ENCODE measurements around the gene KLHL21. TPM values are rescaled to one million over a fixed set of nuclear protein-coding genes. Genes with fewer than 3 reads are reported as not detected.

The KLHL21 gene
- total RNA-seq, 1 donor from 2014 or later = 42.3 TPM

DNA sequence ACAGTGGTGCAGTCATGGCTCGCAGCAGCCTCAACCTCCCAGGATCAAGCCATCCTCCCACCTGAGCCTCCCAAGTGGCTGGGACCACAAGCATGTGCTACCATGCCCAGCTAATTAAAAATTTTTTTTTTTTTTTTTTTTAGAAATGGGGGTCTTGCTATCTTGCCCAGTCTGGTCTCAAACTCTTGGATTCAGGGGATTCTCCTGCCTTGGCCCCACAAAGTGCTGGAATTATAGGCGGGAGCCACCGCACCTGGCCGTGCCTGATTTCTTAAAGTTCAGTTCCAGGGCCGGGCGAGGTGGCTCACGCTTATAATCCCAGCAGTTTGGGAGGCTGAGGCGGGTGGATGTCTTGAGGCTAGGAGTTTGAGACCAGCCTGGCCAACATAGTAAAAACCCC lies 28.4 kb upstream of the KLHL21 start:
- Histone ChIP-seq H3K27me3 (ENCODE audit: insufficient read depth, low read length) (no peaks in the 10 kb centered on the region), H4K20me1 (ENCODE audit: insufficient read depth, low read length) (peaks cover 29% of the 10 kb centered on the region), H3K36me3 (ENCODE audit: insufficient read depth, low read length) (peaks cover 3% of the 10 kb centered on the region), H3K4me2 (ENCODE audit: low read length) (no peak overlapping the region), H2AFZ (ENCODE audit: low read depth, low read length) (no peak overlapping the region), H3K9me3 (ENCODE audit: insufficient read depth, low read depth, low read length) (no peaks in the 10 kb centered on the region), H3K27ac (ENCODE audit: low read depth, low read length) (no peak overlapping the region), H3K9ac (ENCODE audit: low read length) (no peak overlapping the region), H3K4me3 (ENCODE audit: insufficient read depth, low read depth, low read length) (no peak overlapping the region), H3K4me1 (ENCODE audit: insufficient read depth, low read length) (peaks cover 2% of the 10 kb centered on the region), H3K79me2 (ENCODE audit: insufficient read depth, low read length) (peaks cover 26% of the 10 kb centered on the region)
- Mint-ChIP-seq H3K9me3 (ENCODE audit: unreplicated experiment) (no peaks in the 10 kb centered on the region), H3K27me3 (ENCODE audit: low read depth, unreplicated experiment) (no peaks in the 10 kb centered on the region), H3K36me3 (ENCODE audit: low read depth, unreplicated experiment) (peaks cover 20% of the 10 kb centered on the region), H3K4me3 (ENCODE audit: unreplicated experiment) (no peak overlapping the region), H3K4me1 (ENCODE audit: low read depth, unreplicated experiment) (peaks cover 1% of the 10 kb centered on the region), H3K27ac (ENCODE audit: unreplicated experiment) (no peak overlapping the region)
- FAIRE-seq = no peak
- TF ChIP-seq EZH2 (IDR thresholded peaks at IDR 0.05; ENCODE audit: insufficient read depth, low read length) = no peak
- TF ChIP-seq, protein P1, sequence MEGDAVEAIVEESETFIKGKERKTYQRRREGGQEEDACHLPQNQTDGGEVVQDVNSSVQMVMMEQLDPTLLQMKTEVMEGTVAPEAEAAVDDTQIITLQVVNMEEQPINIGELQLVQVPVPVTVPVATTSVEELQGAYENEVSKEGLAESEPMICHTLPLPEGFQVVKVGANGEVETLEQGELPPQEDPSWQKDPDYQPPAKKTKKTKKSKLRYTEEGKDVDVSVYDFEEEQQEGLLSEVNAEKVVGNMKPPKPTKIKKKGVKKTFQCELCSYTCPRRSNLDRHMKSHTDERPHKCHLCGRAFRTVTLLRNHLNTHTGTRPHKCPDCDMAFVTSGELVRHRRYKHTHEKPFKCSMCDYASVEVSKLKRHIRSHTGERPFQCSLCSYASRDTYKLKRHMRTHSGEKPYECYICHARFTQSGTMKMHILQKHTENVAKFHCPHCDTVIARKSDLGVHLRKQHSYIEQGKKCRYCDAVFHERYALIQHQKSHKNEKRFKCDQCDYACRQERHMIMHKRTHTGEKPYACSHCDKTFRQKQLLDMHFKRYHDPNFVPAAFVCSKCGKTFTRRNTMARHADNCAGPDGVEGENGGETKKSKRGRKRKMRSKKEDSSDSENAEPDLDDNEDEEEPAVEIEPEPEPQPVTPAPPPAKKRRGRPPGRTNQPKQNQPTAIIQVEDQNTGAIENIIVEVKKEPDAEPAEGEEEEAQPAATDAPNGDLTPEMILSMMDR (IDR thresholded peaks at IDR 0.05; ENCODE audit: insufficient read depth, low read depth, low read length) = no peak
- no peak for DNase-seq (ENCODE audit: low read depth)

DNA sequence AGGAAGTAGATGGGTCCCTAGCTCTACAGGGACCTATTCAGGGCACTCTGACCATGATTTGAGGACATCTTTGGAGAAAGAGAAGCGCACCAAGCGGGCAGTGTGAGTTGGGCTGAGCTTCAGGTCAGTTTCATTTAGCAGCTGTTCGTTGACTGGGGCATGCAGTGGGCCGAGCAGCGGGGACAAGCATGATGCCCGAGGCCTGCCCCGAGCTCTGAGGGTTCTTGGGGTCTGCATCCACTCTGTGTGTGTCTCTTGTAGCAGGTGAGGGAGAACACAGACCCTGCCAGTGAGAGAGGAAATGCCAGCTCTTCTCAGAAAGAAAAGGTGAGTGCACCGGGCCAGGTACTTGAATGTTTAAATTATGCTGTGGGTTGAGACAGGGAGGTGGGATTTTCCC lies 27.4 kb upstream of the KLHL21 start:
- Mint-ChIP-seq H3K4me1 (ENCODE audit: low read depth, unreplicated experiment) (peaks cover 1% of the 10 kb centered on the region), H3K36me3 (ENCODE audit: low read depth, unreplicated experiment) (peaks cover 19% of the 10 kb centered on the region), H3K27ac (ENCODE audit: unreplicated experiment) (peak overlapping the region; percentile 29), H3K27me3 (ENCODE audit: low read depth, unreplicated experiment) (no peaks in the 10 kb centered on the region), H3K4me3 (ENCODE audit: unreplicated experiment) (no peak overlapping the region), H3K9me3 (ENCODE audit: unreplicated experiment) (no peaks in the 10 kb centered on the region)
- Histone ChIP-seq H3K36me3 (ENCODE audit: insufficient read depth, low read length) (peaks cover 3% of the 10 kb centered on the region), H3K4me2 (ENCODE audit: low read length) (no peak overlapping the region), H3K79me2 (ENCODE audit: insufficient read depth, low read length) (peaks cover 34% of the 10 kb centered on the region), H3K4me3 (ENCODE audit: insufficient read depth, low read depth, low read length) (no peak overlapping the region), H3K4me1 (ENCODE audit: insufficient read depth, low read length) (peaks cover 5% of the 10 kb centered on the region), H4K20me1 (ENCODE audit: insufficient read depth, low read length) (peaks cover 32% of the 10 kb centered on the region), H3K27ac (ENCODE audit: low read depth, low read length) (no peak overlapping the region), H3K9me3 (ENCODE audit: insufficient read depth, low read depth, low read length) (no peaks in the 10 kb centered on the region), H3K9ac (ENCODE audit: low read length) (no peak overlapping the region), H3K27me3 (ENCODE audit: insufficient read depth, low read length) (no peaks in the 10 kb centered on the region), H2AFZ (ENCODE audit: low read depth, low read length) (no peak overlapping the region)
- DNase-seq (ENCODE audit: low read depth) (no peak), FAIRE-seq (no peak)
- no peak for TF ChIP-seq EZH2 (IDR thresholded peaks at IDR 0.05; ENCODE audit: insufficient read depth, low read length)
- TF ChIP-seq, protein P1 (IDR thresholded peaks at IDR 0.05; ENCODE audit: insufficient read depth, low read depth, low read length) = no peak

DNA sequence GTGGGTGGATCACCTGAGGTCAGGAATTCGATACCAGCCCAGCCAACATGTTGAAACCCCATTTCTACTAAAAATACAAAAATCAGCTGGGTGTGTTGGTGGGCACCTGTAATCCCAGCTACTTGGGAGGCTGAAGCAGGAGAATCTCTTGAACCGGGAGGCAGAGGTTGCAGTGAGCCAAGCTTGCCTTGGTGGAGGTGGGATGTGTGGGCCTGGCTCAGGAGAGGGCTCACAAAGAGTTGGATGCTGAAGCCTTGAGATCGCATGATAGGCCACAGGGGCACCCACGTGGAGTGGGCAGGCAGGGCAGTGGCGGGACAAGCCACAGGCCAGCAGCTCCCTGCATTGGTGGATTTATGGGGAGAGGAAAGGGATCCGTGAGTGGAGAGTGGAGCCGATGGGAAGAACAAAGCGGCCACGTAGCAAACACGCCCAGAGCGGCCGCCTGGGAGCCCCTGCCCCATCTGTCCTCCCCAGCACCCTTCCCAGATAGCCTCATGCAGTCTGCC lies 26.4 kb upstream of the KLHL21 start:
- no peak for DNase-seq (ENCODE audit: low read depth)

More for the DNA sequence above, 26.4 kb upstream of the KLHL21 start:
- Mint-ChIP-seq H3K9me3 (ENCODE audit: unreplicated experiment) (no peaks in the 10 kb centered on the region), H3K4me3 (ENCODE audit: unreplicated experiment) (no peak overlapping the region), H3K27me3 (ENCODE audit: low read depth, unreplicated experiment) (no peaks in the 10 kb centered on the region), H3K27ac (ENCODE audit: unreplicated experiment) (no peak overlapping the region), H3K36me3 (ENCODE audit: low read depth, unreplicated experiment) (peaks cover 19% of the 10 kb centered on the region), H3K4me1 (ENCODE audit: low read depth, unreplicated experiment) (peaks cover 4% of the 10 kb centered on the region)
- Histone ChIP-seq H4K20me1 (ENCODE audit: insufficient read depth, low read length) (peaks cover 39% of the 10 kb centered on the region), H3K27me3 (ENCODE audit: insufficient read depth, low read length) (no peaks in the 10 kb centered on the region), H2AFZ (ENCODE audit: low read depth, low read length) (no peak overlapping the region), H3K9me3 (ENCODE audit: insufficient read depth, low read depth, low read length) (no peaks in the 10 kb centered on the region), H3K27ac (ENCODE audit: low read depth, low read length) (no peak overlapping the region), H3K4me3 (ENCODE audit: insufficient read depth, low read depth, low read length) (no peak overlapping the region), H3K36me3 (ENCODE audit: insufficient read depth, low read length) (peaks cover 5% of the 10 kb centered on the region), H3K4me2 (ENCODE audit: low read length) (no peak overlapping the region), H3K4me1 (ENCODE audit: insufficient read depth, low read length) (peaks cover 10% of the 10 kb centered on the region), H3K9ac (ENCODE audit: low read length) (no peak overlapping the region), H3K79me2 (ENCODE audit: insufficient read depth, low read length) (peaks cover 34% of the 10 kb centered on the region)
- no peak for TF ChIP-seq EZH2 (IDR thresholded peaks at IDR 0.05; ENCODE audit: insufficient read depth, low read length)
- TF ChIP-seq, protein P1 (IDR thresholded peaks at IDR 0.05; ENCODE audit: insufficient read depth, low read depth, low read length) = no peak
- FAIRE-seq = no peak

All from astrocyte (in vitro differentiated cells and primary cell).